H1 (cell line): ENCODE measurements around the gene CDKL4. TPM values are rescaled to one million over a fixed set of nuclear protein-coding genes. Genes with fewer than 3 reads are reported as not detected.
A peak's percentile ranks its signal among the peaks of the same experiment; 100 is the strongest.

Experiments
- CTCF ChIA-PET: fragments of 300-600 bp; sonication (Branson Sonifier 250); formaldehyde crosslinking; loops from one replicate; lab custom pipeline; 2021; ENCODE audit not compliant: partially characterized antibody; lab: Charles Lee
- POLR2A ChIA-PET: fragments of 300-600 bp; sonication (Branson Sonifier 250); formaldehyde crosslinking; loops from one replicate; lab custom pipeline; 2021; ENCODE audit warnings: inconsistent platforms; ENCODE audit not compliant: partially characterized antibody; lab: Charles Lee
- DNase-seq, 2 experiments: peaks; one replicate each; pipeline versions ENCODE4 v3.0.0 to v3.0.0-alpha.2; 2010 to 2022; ENCODE audit warnings: low spot score in 2 of 2, low read depth in 1 of 2, mixed read lengths in 1 of 2
- FAIRE-seq: peaks from 2 replicates; lab custom pipeline; 2011; peaks lifted over from hg19 to GRCh38; lab: Jason Lieb, UNC
- H2AFZ ChIP-seq: 2 replicates; pipeline ENCODE4 v1.8.1; 2012; ENCODE audit warnings: low read length, inconsistent platforms
- H2AK5ac ChIP-seq: 2 replicates; pipeline ENCODE4 v1.6.1; 2013; ENCODE audit warnings: low read depth, low read length
- H2BK120ac ChIP-seq: replicated peaks from 2 replicates; pipeline ENCODE3; 2013; ENCODE audit warnings: low read depth, low read length, inconsistent platforms
- H2BK12ac ChIP-seq: 2 replicates; pipeline ENCODE4 v1.6.1; 2013; ENCODE audit warnings: low read depth, low read length
- H2BK15ac ChIP-seq: 2 replicates; pipeline ENCODE4 v1.6.1; 2013; ENCODE audit warnings: low read length
- H2BK20ac ChIP-seq: 2 replicates; pipeline ENCODE4 v1.6.1; 2013; ENCODE audit warnings: low read length
- H2BK5ac ChIP-seq: 2 replicates; pipeline ENCODE4 v1.6.1; 2013; ENCODE audit warnings: low read depth, low read length
- H3K14ac ChIP-seq: 2 replicates; pipeline ENCODE4 v1.6.1; 2013; ENCODE audit warnings: inconsistent platforms; ENCODE audit not compliant: insufficient read length
- H3K18ac ChIP-seq: 2 replicates; pipeline ENCODE4 v1.6.1; 2013; ENCODE audit warnings: low read length; ENCODE audit errors: extremely low read depth
- H3K23ac ChIP-seq: 2 replicates; pipeline ENCODE4 v1.6.1; 2013; ENCODE audit warnings: inconsistent platforms; ENCODE audit not compliant: insufficient read length
- H3K23me2 ChIP-seq: 2 replicates; pipeline ENCODE4 v1.6.1; 2013; ENCODE audit warnings: low read depth, low read length
- H3K27ac ChIP-seq: 2 replicates; pipeline ENCODE4 v1.6.1; 2011; ENCODE audit warnings: low read depth, low read length, inconsistent platforms
- H3K27me3 ChIP-seq, 4 experiments: replicated peaks in 1 of 4; 1 replicate in 1 of 4; 2 replicates in 3 of 4; pipeline versions ENCODE4 v1.6.1 to v1.8.1; 2011 to 2013; ENCODE audit warnings: low read length in 3 of 4, mild to moderate bottlenecking in 3 of 4, inconsistent platforms in 2 of 4, mixed read lengths in 2 of 4, moderate library complexity in 1 of 4; ENCODE audit not compliant: control insufficient read depth in 3 of 4, insufficient read depth in 3 of 4; ENCODE audit errors: extremely low read depth in 1 of 4
- H3K36me3 ChIP-seq, 4 experiments: 2 replicates each; pipeline versions ENCODE4 v1.6.1 to v1.8.1; 2011 to 2013; ENCODE audit warnings: mild to moderate bottlenecking in 4 of 4, low read length in 3 of 4, moderate library complexity in 2 of 4, control low read depth in 1 of 4, inconsistent platforms in 1 of 4; ENCODE audit not compliant: insufficient read depth in 4 of 4, control insufficient read depth in 2 of 4
- H3K4ac ChIP-seq: replicated peaks from 2 replicates; pipeline ENCODE3; 2013; ENCODE audit warnings: low read length, low read depth, mixed read lengths, inconsistent platforms; ENCODE audit not compliant: insufficient read length
- H3K4me1 ChIP-seq, 4 experiments: replicated peaks in 1 of 4; 1 replicate in 1 of 4; 2 replicates in 3 of 4; pipeline versions ENCODE4 v1.6.1 to v1.8.1; 2011 to 2013; ENCODE audit warnings: low read length in 3 of 4, inconsistent platforms in 2 of 4, mixed read lengths in 1 of 4; ENCODE audit not compliant: insufficient read depth in 4 of 4, control insufficient read depth in 3 of 4
- H3K4me2 ChIP-seq, 2 experiments: 2 replicates each; pipeline versions ENCODE4 v1.6.1 to v1.8.1; 2011 to 2013; ENCODE audit warnings: low read depth in 2 of 2, low read length in 2 of 2, control low read depth in 1 of 2, inconsistent platforms in 1 of 2, mild to moderate bottlenecking in 1 of 2; ENCODE audit not compliant: insufficient read depth in 1 of 2
- H3K4me3 ChIP-seq, 4 experiments: fragments of 200-600, 300-600 bp in 1 of 4; sonication (generic), shearing (Covaris generic), sonication (Bioruptor Twin) in 1 of 4; 2 replicates each; pipeline versions ENCODE4 v1.5.1 to v1.8.1; 2011 to 2016; ENCODE audit warnings: low read length in 4 of 4, low read depth in 3 of 4, control low read depth in 2 of 4, inconsistent platforms in 2 of 4, mild to moderate bottlenecking in 2 of 4, mixed read lengths in 1 of 4, moderate library complexity in 1 of 4; ENCODE audit not compliant: insufficient read depth in 2 of 4; ENCODE audit errors: extremely low read depth in 1 of 4
- H3K56ac ChIP-seq: replicated peaks from 2 replicates; pipeline ENCODE3; 2013; ENCODE audit warnings: low read depth, mild to moderate bottlenecking, mixed read lengths, low read length, inconsistent platforms; ENCODE audit not compliant: insufficient read length
- H3K79me1 ChIP-seq: 2 replicates; pipeline ENCODE4 v1.6.1; 2013; ENCODE audit warnings: low read depth, low read length, control low read depth
- H3K79me2 ChIP-seq, 2 experiments: 2 replicates each; pipeline versions ENCODE4 v1.6.1 to v1.8.1; 2012 to 2013; ENCODE audit warnings: low read length in 2 of 2, mild to moderate bottlenecking in 2 of 2, inconsistent platforms in 1 of 2; ENCODE audit not compliant: insufficient read depth in 2 of 2, control insufficient read depth in 1 of 2
- H3K9ac ChIP-seq, 4 experiments: replicated peaks in 1 of 4; 1 replicate in 1 of 4; 2 replicates in 3 of 4; pipeline versions ENCODE4 v1.6.1 to v1.8.1; 2011 to 2013; ENCODE audit warnings: low read depth in 3 of 4, low read length in 3 of 4, control low read depth in 2 of 4, mild to moderate bottlenecking in 2 of 4, moderate library complexity in 2 of 4, inconsistent platforms in 1 of 4; ENCODE audit errors: extremely low read depth in 1 of 4
- H3K9me3 ChIP-seq, 2 experiments: 2 replicates each; pipeline versions ENCODE4 v1.6.1 to v1.8.1; 2012 to 2013; ENCODE audit warnings: mild to moderate bottlenecking in 2 of 2, moderate library complexity in 2 of 2, control low read depth in 1 of 2, inconsistent platforms in 1 of 2, low read depth in 1 of 2, low read length in 1 of 2, mixed read lengths in 1 of 2; ENCODE audit not compliant: insufficient read depth in 2 of 2
- H4K20me1 ChIP-seq, 2 experiments: replicated peaks in 1 of 2; 2 replicates each; pipeline versions ENCODE3 to v1.8.1; 2011 to 2013; ENCODE audit warnings: inconsistent platforms in 2 of 2, low read length in 2 of 2, mild to moderate bottlenecking in 1 of 2; ENCODE audit not compliant: insufficient read depth in 2 of 2, control insufficient read depth in 1 of 2
- H4K5ac ChIP-seq: 2 replicates; pipeline ENCODE4 v1.6.1; 2013; ENCODE audit warnings: low read length, low read depth, mixed read lengths, inconsistent platforms; ENCODE audit not compliant: insufficient read length
- H4K8ac ChIP-seq: 2 replicates; pipeline ENCODE4 v1.8.0; 2013; ENCODE audit warnings: mild to moderate bottlenecking, moderate library complexity, low read length, inconsistent platforms; ENCODE audit not compliant: insufficient read depth; ENCODE audit errors: extremely low read depth
- H4K91ac ChIP-seq: replicated peaks from 2 replicates; pipeline ENCODE3; 2013; ENCODE audit warnings: low read length, mixed read lengths, inconsistent platforms; ENCODE audit not compliant: insufficient read length
- CEBPB ChIP-seq: IDR thresholded peaks from 2 replicates; pipeline ENCODE4 v1.6.1; 2012; ENCODE audit warnings: low read depth, low read length
- KDM5A ChIP-seq: fragments of 200-600 bp; IDR thresholded peaks from 2 replicates; pipeline ENCODE4 v1.7.1; 2012; ENCODE audit warnings: mild to moderate bottlenecking, low read length, inconsistent platforms, mixed read lengths
- POLR2AphosphoS5 ChIP-seq: IDR thresholded peaks from 2 replicates; pipeline ENCODE4 v1.6.1; 2011; ENCODE audit warnings: low read depth, low read length
- WGBS, 2 experiments: shearing (Covaris generic) in 1 of 2; methylation state at CpG; one replicate each; pipeline versions ENCODE4 v1.1.6 to v1.1.7; 2013 to 2015; ENCODE audit warnings: low lambda C conversion rate in 2 of 2, mixed read lengths in 2 of 2, inconsistent platforms in 1 of 2, low coverage in 1 of 2, missing lambda C conversion rate in 1 of 2; ENCODE audit not compliant: insufficient replicate concordance in 2 of 2, insufficient coverage in 1 of 2, insufficient read length in 1 of 2; ENCODE audit errors: extremely low coverage in 1 of 2, missing lambda C conversion rate in 1 of 2; 5-methylcytosine and 5-hydroxymethylcytosine counted together
- polyA plus RNA-seq, 7 experiments: library from polyadenylated mRNA; depleted of rRNA in 3 of 7; stranded (reverse) in 5 of 7; unstranded in 2 of 7; fragments of >200 nt in 5 of 7; fragments of 200-250 nt in 2 of 7; gene quantifications; 1 replicate in 5 of 7; 2 replicates in 1 of 7; 4 replicates in 1 of 7; pipeline versions ENCODE4 v1.2.1 to v1.2.3, GENCODE V29; 2011 to 2013; ENCODE audit warnings: missing spikeins in 2 of 7, mixed read lengths in 2 of 7
- total RNA-seq: library from RNA; stranded (reverse); fragmentation: NEBNext Ultra II Directional; extraction: Animal tissue kit (Norgen Biotek cat#: 25700); gene quantifications from 2 replicates; pipeline ENCODE4 v1.2.1, GENCODE V29; 2021

CDKL4 gene
- total and polyA plus RNA-seq, 2 of the 8 experiments (the other 6 are each of a cell fraction or from before 2014, with no cell fraction given): not detected

- no peak overlapping the region for H2BK120ac ChIP-seq
- H3K4me3 ChIP-seq: no peak overlapping the region
- H3K79me1 ChIP-seq: no peaks in the 10 kb centered on the region
- no peak overlapping the region for H2BK5ac ChIP-seq
- H2AFZ ChIP-seq: no peak overlapping the region
- ChIA-PET POLR2A (no interaction called here), CTCF (interaction anchor here (2.1 kb wide), 1 partner anchor 15 kb away, joined by 5 read pairs; no protein-coding TSS in a partner anchor)
- H3K14ac ChIP-seq: no peak overlapping the region
- no peak for DNase-seq
- no peaks in the 10 kb centered on the region for H3K23me2 ChIP-seq
- H4K5ac ChIP-seq: no peak overlapping the region
- no peak overlapping the region for H2BK15ac ChIP-seq
- H3K18ac ChIP-seq: no peak overlapping the region
- no peak overlapping the region for H4K8ac ChIP-seq
- H3K4me2 ChIP-seq: no peak overlapping the region
- H3K27me3 ChIP-seq: no peaks in the 10 kb centered on the region
- H3K23ac ChIP-seq: no peak overlapping the region
- WGBS, 2 experiments: 97% methylated on average over 3 of the region's 3 CpGs; no CpG with 5 or more reads in 1 of the 2 experiments
- H2BK12ac ChIP-seq: no peak overlapping the region
- no peak for FAIRE-seq
- H3K79me2 ChIP-seq: no peaks in the 10 kb centered on the region
- H3K36me3 ChIP-seq: no peaks in the 10 kb centered on the region
- no peak overlapping the region for H3K27ac ChIP-seq
- no peaks in the 10 kb centered on the region for H4K20me1 ChIP-seq
- H4K91ac ChIP-seq: no peak overlapping the region
- H3K56ac ChIP-seq: no peak overlapping the region
- H3K9ac ChIP-seq: no peak overlapping the region
- no peaks in the 10 kb centered on the region for H3K9me3 ChIP-seq
- H3K4ac ChIP-seq: no peak overlapping the region
- no peak for TF ChIP-seq POLR2AphosphoS5
- TF ChIP-seq CEBPB: peak; percentile 35; the same call in 1 of the 2 replicates
- no peak for TF ChIP-seq KDM5A
- H3K4me1 ChIP-seq: no peaks in the 10 kb centered on the region
- no peak overlapping the region for H2BK20ac ChIP-seq
- no peak overlapping the region for H2AK5ac ChIP-seq
These were observed 49.1 kb downstream of the CDKL4 start for GRCh38 chr2:39194686-39195085.
